ENCODE data around the gene RASGRF1. TPM values are rescaled to one million over a fixed set of nuclear protein-coding genes. Genes with fewer than 3 reads are reported as not detected.

The RASGRF1 gene
- total and polyA plus RNA-seq, 11 donors, result 0.12 to 0.40 (median 0.25) TPM; not detected in 8

DNA sequence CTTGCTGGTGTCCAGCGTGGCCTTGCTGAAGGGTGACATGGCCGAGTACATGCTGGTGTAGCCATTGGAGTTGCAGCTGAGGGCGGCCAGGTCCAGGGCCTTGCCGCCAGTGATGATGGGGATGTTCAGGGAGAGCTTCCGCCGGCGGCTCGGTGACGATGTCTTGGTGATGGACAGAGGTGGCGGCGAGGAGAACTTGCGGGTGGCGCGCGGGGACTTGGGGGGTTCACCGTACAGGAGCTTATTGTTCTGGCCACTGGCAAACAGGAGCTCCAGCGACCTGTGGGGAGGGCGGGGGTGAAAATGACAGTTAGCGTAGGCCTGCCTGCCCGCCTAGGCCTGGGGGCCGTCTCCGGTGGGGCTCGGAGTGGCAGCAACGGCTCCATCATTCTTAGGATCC is 86.7 kb downstream of the RASGRF1 start:
- H3K4me3 ChIP-seq, result no peak overlapping the region
- no peaks in the 10 kb centered on the region for H3K27me3 ChIP-seq
- intact Hi-C loops (cut with DNase I), result loop anchor here in 2 of 10 donors (10.0 kb wide), 2 partner anchors 49 to 369 kb away; no protein-coding TSS in a partner anchor
- ATAC-seq (no peak), DNase-seq (peak in 1 of 5 donors; percentile 50)
- H3K4me1 ChIP-seq, result peaks cover 0 to 20% (median 4%) of the 10 kb centered on the region in 12 donors
- WGBS, 4 donors, result 84 to 92% (median 89%) methylated on average over 23 to 24 of the region's 24 CpGs
- H3K27ac ChIP-seq, result no peak overlapping the region
- H3K36me3 ChIP-seq, result no peaks in the 10 kb centered on the region
- H3K9me3 ChIP-seq, result no peaks in the 10 kb centered on the region
- TF ChIP-seq POLR2A (IDR thresholded peaks at IDR 0.05), result no peak

GRCh38 chr15:79003301-79003700 is 87.3 kb downstream of the RASGRF1 start:
- Histone ChIP-seq H3K27ac (no peak overlapping the region), H3K9me3 (no peaks in the 10 kb centered on the region), H3K4me3 (no peak overlapping the region), H3K36me3 (no peaks in the 10 kb centered on the region), H3K27me3 (no peaks in the 10 kb centered on the region), H3K4me1 (peaks cover 0 to 19% (median 4%) of the 10 kb centered on the region in 12 donors)
- DNase-seq (peak in 1 of 5 donors; percentile 47), ATAC-seq (no peak)
- 84 to 91% (median 87%) methylated on average over 9 of the region's 9 CpGs for WGBS, 4 donors
- intact Hi-C loops (cut with DNase I), result loop anchor here in 2 of 10 donors (10.0 kb wide), 2 partner anchors 48 to 368 kb away; no protein-coding TSS in a partner anchor
- no peak for TF ChIP-seq CTCF (IDR thresholded peaks at IDR 0.05)
- no peak for TF ChIP-seq POLR2A (IDR thresholded peaks at IDR 0.05)

GRCh38 chr15:79002581-79002980 is 88.0 kb downstream of the RASGRF1 start:
- intact Hi-C loops (cut with DNase I), result loop anchor here in 2 of 10 donors (10.0 kb wide), 2 partner anchors 48 to 368 kb away; no protein-coding TSS in a partner anchor
- Histone ChIP-seq H3K4me3 (no peak overlapping the region), H3K27ac (no peak overlapping the region), H3K4me1 (peaks cover 0 to 24% (median 4%) of the 10 kb centered on the region in 12 donors), H3K9me3 (no peaks in the 10 kb centered on the region), H3K27me3 (no peaks in the 10 kb centered on the region), H3K36me3 (no peaks in the 10 kb centered on the region)
- WGBS, 4 donors, result 86 to 93% (median 91%) methylated on average over 9 of the region's 9 CpGs
- ATAC-seq (no peak), DNase-seq (peak in 1 of 5 donors; percentile 61)
- TF ChIP-seq CTCF (IDR thresholded peaks at IDR 0.05) (peak in 1 of 12 donors; percentile 6), POLR2A (IDR thresholded peaks at IDR 0.05) (no peak)

- TF ChIP-seq CTCF (IDR thresholded peaks at IDR 0.05) (no peak), POLR2A (IDR thresholded peaks at IDR 0.05) (no peak)
- Histone ChIP-seq H3K36me3 (no peaks in the 10 kb centered on the region), H3K27me3 (no peaks in the 10 kb centered on the region), H3K27ac (no peak overlapping the region), H3K4me1 (peaks cover 0 to 16% (median 1%) of the 10 kb centered on the region in 12 donors), H3K4me3 (no peak overlapping the region), H3K9me3 (no peaks in the 10 kb centered on the region)
- ATAC-seq, result no peak
- DNase-seq, result peak in 1 of 5 donors; percentile 31
- 84 to 89% (median 84%) methylated on average over 10 to 11 of the region's 11 CpGs for WGBS, 4 donors
- intact Hi-C loops (cut with DNase I), result loop anchor here in 2 of 10 donors (10.0 kb wide), 2 partner anchors 45 to 365 kb away; no protein-coding TSS in a partner anchor
Observed at GRCh38 chr15:78999636-79000035, 90.9 kb downstream of the RASGRF1 start.

DNA sequence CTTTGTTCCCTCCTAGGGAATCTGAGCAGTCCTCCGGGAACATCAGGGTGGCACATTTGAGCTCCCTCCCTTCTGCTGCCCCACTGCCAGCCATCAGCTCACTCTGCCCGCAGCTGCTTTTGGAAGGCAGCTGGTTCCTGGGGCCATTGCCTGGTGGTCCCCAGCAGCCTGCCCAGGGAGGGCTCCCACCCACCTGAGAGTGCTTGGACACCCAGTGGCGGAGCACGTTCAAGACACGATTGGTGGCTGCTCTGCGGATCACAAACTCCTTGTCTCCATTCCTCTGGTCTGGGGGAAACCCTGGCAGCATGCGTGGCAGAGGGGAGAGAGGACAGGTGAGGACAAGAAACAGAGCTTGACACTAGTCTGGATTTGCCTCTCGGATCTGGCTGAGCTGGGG is 92.1 kb downstream of the RASGRF1 start:
- WGBS, 4 donors, result 87% methylated on average over 4 to 8 of the region's 8 CpGs
- ATAC-seq, result no peak
- H3K4me1 ChIP-seq, result peaks cover 0 to 6% (median 0%) of the 10 kb centered on the region in 12 donors
- no peak overlapping the region for H3K27ac ChIP-seq
- intact Hi-C loops (cut with DNase I), result no loop called here
- H3K9me3 ChIP-seq, result no peaks in the 10 kb centered on the region
- H3K36me3 ChIP-seq, result no peaks in the 10 kb centered on the region
- peak in 1 of 5 donors; percentile 54 for DNase-seq
- TF ChIP-seq CTCF (IDR thresholded peaks at IDR 0.05), result no peak
- no peak for TF ChIP-seq POLR2A (IDR thresholded peaks at IDR 0.05)
- H3K27me3 ChIP-seq, result no peaks in the 10 kb centered on the region
- H3K4me3 ChIP-seq, result no peak overlapping the region
